OCI-LY3 (cell line): Measurements from ENCODE around the gene SLC9C1.

ENCODE experiments used
- H2AFZ ChIP-seq: fragments of 200-600, 300-600 bp; shearing (Covaris generic); 2 replicates; pipeline ENCODE4 v1.6.0; 2014; ENCODE audit warnings: antibody characterized with exemption, low read depth, low read length
- H3K27ac ChIP-seq: fragments of 200-600, 300-600 bp; sonication (generic); 2 replicates; pipeline ENCODE4 v1.5.1; 2014; ENCODE audit warnings: mild to moderate bottlenecking, low read length, moderate library complexity, mixed read lengths
- H3K27me3 ChIP-seq: fragments of 200-600, 300-600 bp; sonication (generic); 2 replicates; pipeline ENCODE4 v1.6.1; 2014; ENCODE audit warnings: low read depth, low read length, mixed read lengths
- H3K36me3 ChIP-seq: fragments of 200-600, 300-600 bp; sonication (generic); replicated peaks from 2 replicates; pipeline ENCODE3; 2014; ENCODE audit warnings: low read depth, low read length, mixed read lengths
- H3K4me1 ChIP-seq: fragments of 300-600, 200-600 bp; sonication (generic); 2 replicates; pipeline ENCODE4 v1.6.1; 2014; ENCODE audit warnings: low read length, mixed read lengths
- H3K4me2 ChIP-seq: fragments of 200-600, 300-600 bp; sonication (generic); 2 replicates; pipeline ENCODE4 v1.6.1; 2014; ENCODE audit warnings: low read length, mixed read lengths
- H3K4me3 ChIP-seq: fragments of 300-600, 200-600 bp; sonication (generic); 2 replicates; pipeline ENCODE4 v1.5.1; 2014; ENCODE audit warnings: antibody characterized with exemption, mild to moderate bottlenecking, low read length, moderate library complexity
- H3K79me2 ChIP-seq: fragments of 300-600, 200-600 bp; shearing (Covaris generic); 2 replicates; pipeline ENCODE4 v1.6.1; 2014; ENCODE audit warnings: mild to moderate bottlenecking, low read length, mixed read lengths
- H3K9ac ChIP-seq: fragments of 300-600, 200-600 bp; shearing (Covaris generic); 2 replicates; pipeline ENCODE4 v1.6.0; 2014; ENCODE audit warnings: mild to moderate bottlenecking, low read length, moderate library complexity
- H3K9me3 ChIP-seq: fragments of 200-600, 300-600 bp; shearing (Covaris generic); 2 replicates; pipeline ENCODE4 v1.6.1; 2014; ENCODE audit warnings: low read length, mixed read lengths; ENCODE audit not compliant: insufficient read depth
- H4K20me1 ChIP-seq: fragments of 200-600, 300-600 bp; sonication (generic); 2 replicates; pipeline ENCODE4 v1.6.1; 2016; ENCODE audit warnings: low read length, mixed read lengths; ENCODE audit not compliant: insufficient read depth
- EZH2phosphoT487 ChIP-seq: fragments of 200-600 bp; shearing (Covaris generic); IDR thresholded peaks from 2 replicates; pipeline ENCODE4 v1.6.1; 2018; ENCODE audit warnings: antibody characterized with exemption, mixed run types, low read depth
- TF ChIP-seq, protein P1 (sequence below): fragments of 200-600, 300-600 bp; sonication (generic); IDR thresholded peaks from 2 replicates; pipeline ENCODE4 v1.5.1; 2014; ENCODE audit warnings: antibody characterized with exemption, low read length, low read depth

SLC9C1 gene

GRCh38 chr3:112127522-112128494 lies 166.2 kb downstream of the SLC9C1 start:
- Histone ChIP-seq H3K36me3 (no peaks in the 10 kb centered on the region), H3K9me3 (no peaks in the 10 kb centered on the region), H3K9ac (no peak overlapping the region), H3K4me2 (peak overlapping the region; percentile 56), H3K27me3 (no peaks in the 10 kb centered on the region), H3K27ac (no peak overlapping the region), H2AFZ (peak overlapping the region; percentile 67), H3K79me2 (no peaks in the 10 kb centered on the region), H3K4me3 (peak overlapping the region; percentile 43), H3K4me1 (peaks cover 39% of the 10 kb centered on the region), H4K20me1 (no peaks in the 10 kb centered on the region)
- TF ChIP-seq EZH2phosphoT487, result no peak
- TF ChIP-seq, protein P1, sequence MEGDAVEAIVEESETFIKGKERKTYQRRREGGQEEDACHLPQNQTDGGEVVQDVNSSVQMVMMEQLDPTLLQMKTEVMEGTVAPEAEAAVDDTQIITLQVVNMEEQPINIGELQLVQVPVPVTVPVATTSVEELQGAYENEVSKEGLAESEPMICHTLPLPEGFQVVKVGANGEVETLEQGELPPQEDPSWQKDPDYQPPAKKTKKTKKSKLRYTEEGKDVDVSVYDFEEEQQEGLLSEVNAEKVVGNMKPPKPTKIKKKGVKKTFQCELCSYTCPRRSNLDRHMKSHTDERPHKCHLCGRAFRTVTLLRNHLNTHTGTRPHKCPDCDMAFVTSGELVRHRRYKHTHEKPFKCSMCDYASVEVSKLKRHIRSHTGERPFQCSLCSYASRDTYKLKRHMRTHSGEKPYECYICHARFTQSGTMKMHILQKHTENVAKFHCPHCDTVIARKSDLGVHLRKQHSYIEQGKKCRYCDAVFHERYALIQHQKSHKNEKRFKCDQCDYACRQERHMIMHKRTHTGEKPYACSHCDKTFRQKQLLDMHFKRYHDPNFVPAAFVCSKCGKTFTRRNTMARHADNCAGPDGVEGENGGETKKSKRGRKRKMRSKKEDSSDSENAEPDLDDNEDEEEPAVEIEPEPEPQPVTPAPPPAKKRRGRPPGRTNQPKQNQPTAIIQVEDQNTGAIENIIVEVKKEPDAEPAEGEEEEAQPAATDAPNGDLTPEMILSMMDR, result no peak

GRCh38 chr3:112126511-112126911 lies 167.5 kb downstream of the SLC9C1 start:
- Histone ChIP-seq H3K4me2 (no peak overlapping the region), H3K27me3 (no peaks in the 10 kb centered on the region), H3K4me3 (no peak overlapping the region), H3K4me1 (peaks cover 42% of the 10 kb centered on the region), H3K27ac (no peak overlapping the region), H4K20me1 (no peaks in the 10 kb centered on the region), H2AFZ (no peak overlapping the region), H3K36me3 (no peaks in the 10 kb centered on the region), H3K9me3 (no peaks in the 10 kb centered on the region), H3K79me2 (no peaks in the 10 kb centered on the region), H3K9ac (no peak overlapping the region)
- no peak for TF ChIP-seq EZH2phosphoT487
- TF ChIP-seq, protein P1, result no peak

DNA sequence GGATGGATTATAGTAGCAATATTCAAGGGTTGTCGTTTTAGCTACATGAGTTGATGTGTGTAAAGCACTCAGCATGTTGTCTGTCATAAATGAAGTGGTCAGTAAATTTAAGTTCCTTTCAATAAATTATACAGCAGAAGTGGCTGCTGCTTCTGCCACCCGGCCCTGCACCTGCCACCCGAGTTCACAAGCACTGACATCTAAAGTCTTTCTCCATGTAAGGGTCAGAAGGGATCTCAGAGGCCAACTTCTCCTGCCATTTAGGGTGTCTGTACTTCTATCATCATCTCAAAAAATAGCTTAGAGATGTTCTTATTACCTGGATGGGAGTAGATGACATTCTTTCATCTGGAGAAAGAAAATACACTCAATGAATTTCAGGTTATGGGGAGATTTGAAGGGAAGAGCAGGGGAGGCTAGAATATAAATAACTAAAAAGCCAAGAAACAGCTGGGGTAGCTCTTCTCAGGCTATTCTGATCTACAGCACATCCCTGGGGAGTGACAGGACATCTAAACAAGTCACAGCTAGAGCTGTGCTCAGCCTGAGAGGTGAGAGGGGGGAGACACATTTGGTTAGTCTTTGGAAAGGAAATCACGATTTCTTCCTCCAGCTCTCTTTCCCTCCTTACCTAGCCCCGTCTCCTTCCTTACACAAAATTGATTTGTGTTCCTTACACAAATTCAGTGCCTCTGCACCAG lies 169.0 kb downstream of the SLC9C1 start:
- Histone ChIP-seq H3K36me3 (no peaks in the 10 kb centered on the region), H2AFZ (no peak overlapping the region), H3K4me1 (peaks cover 52% of the 10 kb centered on the region), H3K9me3 (no peaks in the 10 kb centered on the region), H3K4me3 (no peak overlapping the region), H3K79me2 (no peaks in the 10 kb centered on the region), H3K9ac (no peak overlapping the region), H3K27ac (no peak overlapping the region), H3K27me3 (no peaks in the 10 kb centered on the region), H3K4me2 (no peak overlapping the region), H4K20me1 (no peaks in the 10 kb centered on the region)
- TF ChIP-seq, protein P1, result no peak
- TF ChIP-seq EZH2phosphoT487, result no peak

DNA sequence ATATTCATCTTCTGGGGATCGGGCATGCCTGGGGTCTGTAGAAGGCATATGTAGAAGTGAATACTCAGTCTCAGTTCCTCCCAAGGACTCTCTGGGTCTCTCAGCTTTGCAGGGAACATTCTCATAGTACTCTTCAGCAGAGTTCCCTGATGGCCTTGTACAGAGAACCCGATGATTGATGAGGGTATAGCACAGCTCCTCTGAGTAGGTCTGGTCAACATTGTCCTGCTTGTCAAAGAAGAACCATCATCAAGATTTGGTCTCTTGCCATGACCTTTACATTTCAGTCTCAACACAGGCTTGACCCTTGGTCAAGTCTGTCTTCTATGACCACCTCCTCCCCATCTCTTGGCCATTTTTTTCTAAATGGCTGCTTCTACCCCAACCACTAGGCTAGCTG lies 170.5 kb downstream of the SLC9C1 start:
- Histone ChIP-seq H4K20me1 (no peaks in the 10 kb centered on the region), H3K4me2 (no peak overlapping the region; the same call in 1 of the 2 replicates), H3K27ac (no peak overlapping the region), H3K4me3 (no peak overlapping the region), H3K9me3 (no peaks in the 10 kb centered on the region), H3K36me3 (peaks cover 3% of the 10 kb centered on the region), H3K9ac (no peak overlapping the region), H2AFZ (no peak overlapping the region), H3K79me2 (no peaks in the 10 kb centered on the region), H3K4me1 (peaks cover 50% of the 10 kb centered on the region), H3K27me3 (no peaks in the 10 kb centered on the region)
- TF ChIP-seq, protein P1, result no peak
- no peak for TF ChIP-seq EZH2phosphoT487
